HFFc6 (cell line): ENCODE results near the gene NINJ1. TPM values are rescaled to one million over a fixed set of nuclear protein-coding genes. Genes with fewer than 3 reads are reported as not detected.
A peak's percentile ranks its signal among the peaks of the same experiment; 100 is the strongest.

Experiments
- DNase-seq: peaks from one replicate; pipeline ENCODE4 v3.0.0-alpha.2; 2018
- H3K27ac Mint-ChIP-seq: 2 replicates; pipeline ENCODE4 v1.8.0; 2020; ENCODE audit warnings: mild to moderate bottlenecking, mixed read lengths
- H3K27me3 Mint-ChIP-seq: 2 replicates; pipeline ENCODE4 v1.8.0; 2021; ENCODE audit warnings: mild to moderate bottlenecking, moderate library complexity, mixed read lengths; ENCODE audit not compliant: insufficient read depth
- H3K36me3 Mint-ChIP-seq: 2 replicates; pipeline ENCODE4 v1.8.0; 2021; ENCODE audit warnings: low read depth, mixed read lengths
- H3K4me1 Mint-ChIP-seq: 2 replicates; pipeline ENCODE4 v1.8.0; 2020; ENCODE audit warnings: low read depth, mixed read lengths
- H3K4me3 Mint-ChIP-seq: 2 replicates; pipeline ENCODE4 v1.8.0; 2020; ENCODE audit warnings: mild to moderate bottlenecking, moderate library complexity, mixed read lengths
- H3K9me3 Mint-ChIP-seq: 2 replicates; pipeline ENCODE4 v1.8.0; 2020; ENCODE audit warnings: mild to moderate bottlenecking, mixed read lengths
- total RNA-seq, 6 experiments: library from RNA; stranded (reverse); fragmentation: NEBNext Ultra II Directional; extraction: Animal tissue kit (Norgen Biotek cat#: 25700); gene quantifications; 2 replicates in 1 of 6; 3 replicates in 5 of 6; pipeline ENCODE4 v1.2.3, GENCODE V29; 2021
- TF ChIP-seq, protein P1 (sequence below): fragments of 200-600 bp; sonication (generic); IDR thresholded peaks from 2 replicates; pipeline ENCODE4 v1.5.0; 2021; ENCODE audit warnings: antibody characterized with exemption, mild to moderate bottlenecking

The NINJ1 gene
- total RNA-seq, 6 experiments from 2014 or later, result 23.2 to 28.0 (median 25.6) TPM

DNA sequence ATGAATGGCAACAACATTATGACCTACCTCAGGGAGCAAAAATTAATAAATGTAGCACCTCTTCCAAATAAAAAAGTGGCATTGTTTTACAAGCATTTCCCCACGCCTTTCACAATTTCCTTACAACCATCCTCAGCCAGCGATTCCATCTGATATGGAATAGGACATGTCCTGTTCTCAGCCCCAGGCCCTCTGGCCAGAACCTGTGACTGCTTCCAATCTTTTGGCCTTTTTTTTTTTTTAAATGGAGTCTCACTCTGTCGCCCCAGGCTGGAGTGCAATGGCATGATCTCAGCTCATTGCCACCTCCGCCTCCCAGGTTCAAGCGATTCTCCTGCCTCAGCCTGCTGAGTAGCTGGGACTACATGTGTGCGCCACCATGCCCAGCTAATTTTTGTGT lies 33.1 kb upstream of the NINJ1 start:
- Mint-ChIP-seq H3K4me1 (no peaks in the 10 kb centered on the region), H3K4me3 (no peak overlapping the region)

DNA sequence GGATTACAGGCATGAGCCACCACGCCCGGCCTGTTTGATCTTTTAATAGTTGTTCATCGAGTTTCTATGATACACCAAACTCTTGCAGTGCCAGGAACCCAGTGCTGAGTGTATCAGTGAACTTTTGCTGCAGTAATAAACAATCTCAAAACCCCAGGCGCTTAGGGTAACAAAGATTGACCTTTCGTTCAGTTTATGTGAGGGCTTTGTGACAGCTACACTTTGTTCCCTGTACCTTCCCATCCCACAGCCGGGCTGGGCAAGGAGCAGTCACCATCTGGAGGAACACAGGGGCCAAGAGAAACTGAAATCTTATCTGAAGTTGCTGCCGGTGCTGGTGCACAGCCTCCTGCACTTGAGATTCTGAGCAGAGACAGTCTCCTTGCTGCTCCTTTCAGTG lies 32.6 kb upstream of the NINJ1 start:
- Mint-ChIP-seq H3K36me3 (no peaks in the 10 kb centered on the region), H3K4me1 (no peaks in the 10 kb centered on the region), H3K27ac (no peak overlapping the region), H3K9me3 (no peaks in the 10 kb centered on the region), H3K4me3 (no peak overlapping the region), H3K27me3 (peaks cover 14% of the 10 kb centered on the region)
- no peak for DNase-seq
- TF ChIP-seq, protein P1, sequence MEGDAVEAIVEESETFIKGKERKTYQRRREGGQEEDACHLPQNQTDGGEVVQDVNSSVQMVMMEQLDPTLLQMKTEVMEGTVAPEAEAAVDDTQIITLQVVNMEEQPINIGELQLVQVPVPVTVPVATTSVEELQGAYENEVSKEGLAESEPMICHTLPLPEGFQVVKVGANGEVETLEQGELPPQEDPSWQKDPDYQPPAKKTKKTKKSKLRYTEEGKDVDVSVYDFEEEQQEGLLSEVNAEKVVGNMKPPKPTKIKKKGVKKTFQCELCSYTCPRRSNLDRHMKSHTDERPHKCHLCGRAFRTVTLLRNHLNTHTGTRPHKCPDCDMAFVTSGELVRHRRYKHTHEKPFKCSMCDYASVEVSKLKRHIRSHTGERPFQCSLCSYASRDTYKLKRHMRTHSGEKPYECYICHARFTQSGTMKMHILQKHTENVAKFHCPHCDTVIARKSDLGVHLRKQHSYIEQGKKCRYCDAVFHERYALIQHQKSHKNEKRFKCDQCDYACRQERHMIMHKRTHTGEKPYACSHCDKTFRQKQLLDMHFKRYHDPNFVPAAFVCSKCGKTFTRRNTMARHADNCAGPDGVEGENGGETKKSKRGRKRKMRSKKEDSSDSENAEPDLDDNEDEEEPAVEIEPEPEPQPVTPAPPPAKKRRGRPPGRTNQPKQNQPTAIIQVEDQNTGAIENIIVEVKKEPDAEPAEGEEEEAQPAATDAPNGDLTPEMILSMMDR, result no peak

More for the DNA sequence above, 33.1 kb upstream of the NINJ1 start:
- H3K36me3 Mint-ChIP-seq, result no peaks in the 10 kb centered on the region
- H3K27me3 Mint-ChIP-seq, result peaks cover 14% of the 10 kb centered on the region
- DNase-seq, result no peak
- H3K9me3 Mint-ChIP-seq, result no peaks in the 10 kb centered on the region
- TF ChIP-seq, protein P1, result no peak
- H3K27ac Mint-ChIP-seq, result no peak overlapping the region

DNA sequence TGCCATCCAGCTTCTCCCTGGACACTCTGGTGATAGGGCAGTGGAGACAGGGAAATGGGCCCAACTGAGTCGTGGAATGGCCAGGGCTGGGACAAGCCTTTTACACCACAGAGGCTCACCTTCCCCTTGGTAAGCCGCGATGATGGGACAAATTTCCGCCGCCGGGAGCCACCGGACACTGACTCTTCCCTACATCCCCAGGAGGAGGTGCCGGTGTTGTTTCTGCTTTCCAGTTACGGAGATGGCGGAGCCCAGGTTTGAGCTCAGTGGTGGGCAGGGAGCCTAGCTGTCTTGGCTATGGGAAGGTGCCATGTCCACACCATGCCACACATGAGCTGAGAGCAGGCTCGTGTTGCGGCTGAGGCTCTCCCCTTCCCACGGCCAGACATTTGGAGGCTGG lies 30.0 kb upstream of the NINJ1 start:
- no peak overlapping the region for H3K27ac Mint-ChIP-seq
- H3K9me3 Mint-ChIP-seq, result no peaks in the 10 kb centered on the region
- TF ChIP-seq, protein P1, result no peak
- peaks cover 9% of the 10 kb centered on the region for H3K4me1 Mint-ChIP-seq
- no peaks in the 10 kb centered on the region for H3K36me3 Mint-ChIP-seq
- DNase-seq, result no peak
- peaks cover 22% of the 10 kb centered on the region for H3K27me3 Mint-ChIP-seq
- H3K4me3 Mint-ChIP-seq, result no peak overlapping the region

DNA sequence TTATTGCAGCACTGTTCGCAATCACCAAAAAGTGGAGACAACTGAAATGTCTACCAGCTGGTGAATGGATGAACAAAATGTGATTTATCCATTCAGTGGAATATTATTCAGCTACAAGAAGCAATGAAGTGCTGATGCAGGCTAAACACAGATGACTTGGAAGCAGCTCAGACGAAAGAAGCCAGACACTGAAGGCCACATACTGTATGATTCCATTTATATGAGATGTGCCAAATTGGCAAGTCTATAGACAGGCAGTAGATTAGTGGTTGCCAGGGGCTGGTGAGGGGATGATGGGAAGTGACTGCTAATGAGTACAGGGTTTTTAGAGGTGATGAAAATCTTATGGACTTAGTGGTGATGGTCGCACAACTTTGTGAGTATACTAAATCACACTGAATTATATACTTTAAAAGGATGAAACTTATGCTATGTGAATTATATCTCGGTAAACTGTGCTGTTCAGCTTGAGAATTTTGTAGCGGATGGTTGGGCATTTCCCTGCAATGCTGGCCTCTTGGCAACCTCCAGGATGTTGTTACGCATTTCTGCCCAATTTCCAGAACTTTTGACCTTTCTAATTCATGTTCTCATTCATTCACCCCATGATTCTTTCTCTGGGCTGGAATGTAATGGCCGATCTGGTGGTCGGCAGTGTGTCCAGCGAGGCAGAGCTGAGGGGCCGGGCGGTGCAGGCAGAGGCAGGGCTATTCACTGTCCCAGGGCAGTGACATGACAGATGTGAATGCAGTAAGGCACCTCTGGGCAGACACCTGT lies 27.9 kb upstream of the NINJ1 start:
- DNase-seq, result no peak
- no peaks in the 10 kb centered on the region for H3K9me3 Mint-ChIP-seq
- no peaks in the 10 kb centered on the region for H3K36me3 Mint-ChIP-seq
- H3K27ac Mint-ChIP-seq, result no peak overlapping the region
- H3K27me3 Mint-ChIP-seq, result peaks cover 17% of the 10 kb centered on the region
- no peak overlapping the region for H3K4me3 Mint-ChIP-seq
- H3K4me1 Mint-ChIP-seq, result peaks cover 9% of the 10 kb centered on the region
- TF ChIP-seq, protein P1, result no peak

DNA sequence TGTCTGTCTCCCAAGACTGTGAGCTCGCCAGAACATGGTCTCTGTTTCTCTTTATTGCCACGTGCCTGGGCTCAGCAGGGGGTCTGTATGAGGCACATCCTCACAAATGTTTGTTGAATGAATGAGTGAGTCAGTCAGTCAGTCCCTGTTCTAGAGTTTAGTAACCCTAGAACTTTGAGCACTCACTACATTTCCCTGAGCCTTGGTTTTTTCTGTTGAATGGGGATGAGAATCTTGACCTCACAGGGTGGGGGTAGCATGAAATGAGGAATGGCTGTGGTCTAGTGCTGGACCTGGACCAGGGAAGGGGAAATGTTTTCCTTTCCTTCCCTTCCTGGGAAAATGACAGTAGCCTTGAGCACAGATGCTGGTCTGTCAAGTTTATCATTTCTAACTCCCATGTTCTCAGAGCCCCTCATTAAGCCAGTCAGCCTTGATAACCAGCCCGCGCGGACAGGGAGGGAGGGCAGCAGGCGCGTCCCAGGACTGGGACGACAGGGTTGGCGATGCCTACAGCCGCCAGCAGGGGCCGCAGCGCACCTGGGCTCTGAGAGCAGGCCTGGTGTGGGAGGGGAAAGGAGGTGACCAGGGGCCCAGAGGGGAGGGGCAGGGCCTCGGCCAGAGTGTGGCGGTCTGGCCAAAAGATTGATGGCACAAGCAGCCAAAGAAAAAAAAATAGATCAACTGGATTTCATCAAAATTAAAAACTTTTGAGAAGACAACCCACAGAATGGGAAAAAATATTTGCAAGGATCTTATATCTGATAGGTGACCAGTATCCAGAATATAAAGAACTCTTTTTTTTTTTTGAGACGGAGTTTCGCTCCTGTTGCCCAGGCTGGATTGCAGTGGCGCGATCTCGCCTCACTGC lies 25.8 kb upstream of the NINJ1 start:
- H3K27ac Mint-ChIP-seq, result peak overlapping the region; percentile 28; the same call in 1 of the 2 replicates
- peaks cover 19% of the 10 kb centered on the region for H3K27me3 Mint-ChIP-seq
- TF ChIP-seq, protein P1, result peak; percentile 94
- peak overlapping the region; percentile 15; the same call in 1 of the 2 replicates for H3K4me3 Mint-ChIP-seq
- no peaks in the 10 kb centered on the region for H3K36me3 Mint-ChIP-seq
- H3K4me1 Mint-ChIP-seq, result peaks cover 9% of the 10 kb centered on the region
- H3K9me3 Mint-ChIP-seq, result no peaks in the 10 kb centered on the region
- DNase-seq, result peak; percentile 51
